ENCODE results near the gene SH3RF2.

GRCh38 chr5:145945620-145946111, 9.3 kb downstream of the SH3RF2 start:
- TF ChIP-seq CTCF (IDR thresholded peaks at IDR 0.05; ENCODE audit: low read depth, low read length) = no peak
- TF ChIP-seq EZH2phosphoT487 (IDR thresholded peaks at IDR 0.05; ENCODE audit: low read depth) = no peak
